Measurements from ENCODE around the gene PON1. TPM values are rescaled to one million over a fixed set of nuclear protein-coding genes. Genes with fewer than 3 reads are reported as not detected.

The PON1 gene
- total RNA-seq, 1 donor from 2014 or later: not detected

DNA sequence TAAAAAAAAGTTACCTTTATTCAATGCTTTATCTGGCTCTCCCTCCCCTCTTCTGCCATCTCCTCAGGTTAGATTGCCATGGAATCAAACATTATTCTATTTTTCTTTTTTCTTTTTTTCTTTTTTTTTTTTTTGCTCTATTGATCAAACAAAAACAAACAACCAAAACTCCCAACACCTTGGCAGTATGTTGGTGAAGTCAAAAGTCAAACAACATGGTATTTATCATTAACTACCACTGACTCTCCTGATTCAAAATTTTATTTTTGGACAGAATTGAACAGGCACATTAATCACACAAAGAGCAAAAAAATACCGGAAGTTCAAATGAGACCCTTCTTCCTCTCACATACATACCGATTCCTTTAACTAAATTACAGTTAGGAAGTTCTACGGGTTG, 6.4 kb downstream of the PON1 start:
- DNase-seq (ENCODE audit: low read depth in 2 of 2): no peak

DNA sequence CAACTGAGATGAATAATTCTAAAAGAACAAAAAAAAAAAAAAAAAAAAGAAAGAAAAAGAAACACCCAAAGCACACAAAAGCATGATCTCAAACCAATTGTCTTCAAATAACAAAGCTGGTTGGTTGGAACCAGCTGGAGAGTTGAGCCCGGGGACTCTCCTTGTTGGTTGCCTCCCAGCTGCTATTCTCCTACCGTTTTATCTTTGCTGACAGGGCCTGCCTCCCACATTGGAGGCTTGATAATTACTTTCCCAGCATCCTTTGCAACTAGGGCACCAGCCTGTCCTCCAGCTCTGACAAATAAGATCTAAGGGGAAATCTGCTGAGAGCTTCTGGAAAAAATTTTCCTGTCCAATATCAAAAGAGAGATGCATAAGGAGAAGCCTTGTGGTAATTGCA, 6.8 kb downstream of the PON1 start:
- no peak for DNase-seq (ENCODE audit: low read depth in 2 of 2)

DNA sequence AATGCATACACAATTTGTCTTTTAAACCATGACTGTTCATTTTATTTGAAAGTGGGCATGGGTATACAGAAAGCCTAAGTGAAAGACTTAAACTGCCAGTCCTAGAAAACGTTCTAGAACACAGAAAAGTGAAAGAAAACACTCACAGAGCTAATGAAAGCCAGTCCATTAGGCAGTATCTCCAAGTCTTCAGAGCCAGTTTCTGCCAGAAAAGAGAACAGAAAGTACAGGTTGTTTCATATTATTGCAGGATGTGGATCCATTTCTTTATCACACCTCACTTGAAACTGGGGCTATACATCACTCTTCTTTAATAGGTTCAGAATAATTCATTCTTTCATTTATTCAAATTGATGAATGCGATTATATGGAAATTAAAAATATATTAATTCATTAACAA, 7.7 kb downstream of the PON1 start:
- no peak for DNase-seq (ENCODE audit: low read depth in 2 of 2)

DNA sequence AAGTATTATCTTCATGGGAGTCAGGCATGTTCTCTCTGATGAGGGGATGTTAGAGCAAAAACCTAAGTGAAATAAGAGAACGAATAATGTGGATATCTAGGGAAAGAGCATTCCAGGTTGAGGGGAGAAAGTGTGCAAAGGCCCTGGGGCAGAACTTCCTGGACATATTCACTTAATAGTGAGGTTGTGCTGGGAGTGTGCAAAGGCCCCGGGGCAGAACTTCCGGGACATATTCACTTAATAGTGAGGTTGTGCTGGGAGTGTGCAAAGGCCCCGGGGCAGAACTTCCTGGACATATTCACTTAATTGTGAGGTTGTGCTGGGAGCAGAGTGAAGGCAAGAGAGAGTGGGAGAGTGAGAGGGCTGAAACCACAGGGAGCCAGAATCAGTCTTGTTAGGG, 11.8 kb downstream of the PON1 start:
- no peak for DNase-seq (ENCODE audit: low read depth in 2 of 2)

DNA sequence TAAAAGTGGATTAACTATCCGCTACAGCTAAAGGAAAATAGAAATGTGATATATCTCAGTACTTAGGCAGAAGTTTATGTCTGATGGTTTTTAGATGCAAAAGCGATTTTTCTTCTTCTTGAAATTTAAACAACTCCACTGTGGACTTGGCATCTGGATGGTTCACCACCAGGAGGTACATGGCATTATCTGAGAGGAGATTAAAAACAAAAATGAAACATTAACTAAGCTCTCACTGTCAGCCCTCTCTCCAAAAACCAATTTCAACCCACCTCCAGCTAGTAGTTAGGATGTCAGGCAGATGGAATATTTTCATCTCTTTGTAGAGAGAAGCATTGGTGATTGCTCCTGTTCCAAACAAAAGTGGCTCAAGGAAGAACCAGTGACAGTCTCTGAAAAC, 12.9 kb downstream of the PON1 start:
- DNase-seq (ENCODE audit: low read depth in 2 of 2): no peak

DNA sequence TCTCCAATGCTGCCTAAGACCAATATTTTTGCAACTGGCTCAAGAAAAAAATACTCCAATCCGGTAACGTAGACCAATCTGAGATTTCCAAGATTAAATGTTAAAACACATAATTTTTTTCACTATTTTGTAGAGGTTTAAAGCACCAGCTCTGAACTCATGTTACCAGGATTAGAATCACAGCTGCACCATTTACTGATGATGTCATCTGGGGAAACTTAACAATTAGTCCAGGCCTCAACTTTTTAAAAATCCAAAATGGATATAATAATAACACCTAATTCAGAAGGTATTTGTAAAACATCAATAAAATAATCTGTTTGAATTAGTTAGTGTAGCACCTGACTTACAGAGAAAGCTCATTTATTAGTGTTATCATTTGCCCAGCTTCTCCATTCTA, 14.4 kb downstream of the PON1 start:
- DNase-seq (ENCODE audit: low read depth in 2 of 2): no peak

DNA sequence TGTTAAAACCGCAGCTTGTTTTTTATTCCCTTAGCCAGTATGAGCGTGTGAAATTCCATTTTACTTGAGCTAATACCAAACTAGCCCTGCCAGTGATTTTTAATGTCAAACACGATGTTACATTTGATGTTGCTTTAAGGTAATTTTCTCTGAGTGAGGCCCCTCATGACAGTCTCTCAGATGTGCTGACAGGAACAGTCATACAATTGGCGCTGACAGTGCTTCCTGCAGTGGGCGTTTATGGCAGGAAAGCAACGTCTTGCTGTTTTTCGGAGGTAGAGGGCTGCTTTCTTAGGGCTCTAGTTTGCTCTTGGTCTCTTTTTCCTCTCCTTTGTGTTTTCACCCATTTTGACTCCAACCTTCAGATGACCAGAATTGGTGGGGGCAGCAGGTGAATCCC, 19.3 kb downstream of the PON1 start:
- no peak for DNase-seq (ENCODE audit: low read depth in 2 of 2)

DNA sequence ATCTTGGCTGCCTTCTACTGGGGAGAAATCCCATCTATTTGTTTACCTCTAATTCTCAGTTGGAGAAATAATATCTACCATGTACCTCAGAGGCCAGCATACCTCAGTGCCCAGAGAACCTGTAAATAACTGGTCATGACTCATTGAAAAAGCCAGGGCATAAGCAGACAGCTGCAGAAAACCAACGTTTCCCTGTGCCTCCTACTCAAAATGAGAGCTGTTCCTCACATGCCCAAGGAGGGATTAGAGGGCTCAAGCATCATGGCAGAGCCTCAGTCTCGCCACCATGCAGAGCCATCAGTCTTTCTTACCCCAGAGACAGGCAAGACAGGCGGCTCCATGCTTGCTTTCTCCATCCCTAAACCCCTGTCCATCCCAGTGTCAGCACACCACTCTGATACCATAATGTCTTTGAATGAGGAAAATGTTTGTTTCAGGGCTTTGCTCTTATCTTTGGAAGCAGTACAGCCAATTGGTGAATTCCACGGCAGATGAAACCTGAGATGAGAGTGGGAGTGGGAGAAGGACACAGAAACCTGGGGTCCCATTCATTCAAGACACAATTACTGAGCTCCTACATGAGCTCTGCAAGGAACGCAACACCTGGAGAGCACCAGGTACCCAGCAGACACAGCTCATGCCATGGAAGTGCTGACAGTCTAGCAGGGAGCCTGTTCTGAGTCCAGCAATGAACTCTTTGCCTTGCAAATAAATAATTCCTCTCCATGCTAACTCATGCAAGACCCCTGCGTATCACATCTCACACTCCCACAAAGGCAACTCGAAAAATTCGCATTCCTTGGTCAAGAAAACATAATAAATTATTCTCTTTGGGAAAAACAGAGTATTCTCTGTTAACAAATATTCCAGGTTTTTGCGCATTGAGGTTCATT, 21.1 kb downstream of the PON1 start:
- no peak for DNase-seq (ENCODE audit: low read depth in 2 of 2)

DNA sequence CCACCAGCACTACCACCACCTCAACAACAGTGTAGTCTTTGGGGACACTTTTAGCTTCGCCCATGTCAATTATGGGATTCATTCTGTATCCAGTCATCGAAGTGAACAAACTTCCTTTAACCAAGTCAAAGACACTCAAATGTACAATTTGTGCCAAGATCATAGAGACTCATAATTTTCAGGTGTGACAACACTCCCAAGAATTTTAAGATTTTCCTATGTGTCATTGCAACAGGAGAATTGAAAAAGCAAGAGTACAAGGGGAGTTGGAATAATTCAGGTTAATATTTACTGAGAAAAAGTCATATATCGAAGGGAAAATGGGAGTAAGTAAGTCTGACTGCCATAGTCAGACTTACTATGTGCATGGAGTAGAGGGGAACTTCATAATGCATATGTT, 26.2 kb downstream of the PON1 start:
- DNase-seq (ENCODE audit: low read depth in 2 of 2): no peak

DNA sequence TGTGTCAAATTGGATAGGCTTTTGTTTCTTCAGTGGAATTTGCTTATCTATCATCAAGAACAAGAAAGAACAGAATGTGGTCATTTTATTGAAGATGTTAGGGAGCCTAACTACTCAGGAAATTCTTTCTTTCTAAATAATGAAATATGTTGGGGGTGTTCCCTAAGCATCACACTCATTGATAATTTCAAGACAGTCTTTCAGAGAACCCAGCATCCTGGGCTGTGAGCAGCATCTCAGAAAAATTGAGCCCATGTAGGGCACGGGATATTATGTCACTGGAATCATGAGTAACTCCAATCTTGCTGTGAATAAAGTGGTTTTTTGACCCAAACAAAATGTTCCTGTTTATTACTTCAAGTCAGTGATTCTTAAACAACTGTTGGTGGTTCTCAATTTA, 27.3 kb downstream of the PON1 start:
- no peak for DNase-seq (ENCODE audit: low read depth in 2 of 2)

DNA sequence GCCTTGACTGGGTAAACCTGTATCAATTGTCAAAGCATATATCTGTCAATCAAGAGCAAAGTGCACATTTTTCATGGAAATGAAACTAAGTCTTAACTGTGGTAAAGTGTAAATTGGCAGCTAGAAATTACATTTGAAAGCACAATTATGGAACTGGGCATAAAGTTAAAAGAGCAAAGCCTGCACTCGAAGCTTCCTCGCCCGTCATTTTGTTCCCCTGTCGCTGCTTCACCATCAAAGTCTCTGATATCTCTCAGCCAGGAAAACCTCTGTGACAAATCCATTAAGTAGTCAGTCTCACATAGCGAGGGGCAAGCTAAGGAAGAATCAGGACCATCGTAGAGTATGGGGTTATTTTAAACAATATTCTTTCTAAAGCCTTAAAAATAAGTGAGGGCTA, 27.9 kb downstream of the PON1 start:
- no peak for DNase-seq (ENCODE audit: low read depth in 2 of 2)

DNA sequence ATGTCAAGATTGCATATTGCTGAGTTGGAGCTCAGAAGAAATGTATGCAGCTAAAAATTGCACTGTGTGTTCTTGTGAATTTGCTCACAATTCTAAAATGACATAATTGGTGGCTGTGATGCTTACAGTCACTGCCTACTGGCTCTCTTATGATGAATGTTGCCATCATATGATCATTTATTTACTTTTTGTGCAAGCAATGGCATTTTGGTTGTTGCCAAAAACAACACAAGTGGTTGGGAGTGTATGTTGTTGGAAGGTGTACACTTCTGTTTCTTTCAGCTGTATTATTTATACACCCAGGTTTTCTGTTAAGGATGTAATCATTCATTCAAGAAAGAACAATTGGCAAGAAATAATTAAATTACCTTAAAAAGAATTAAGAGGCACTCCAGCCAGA, 28.9 kb downstream of the PON1 start:
- no peak for DNase-seq (ENCODE audit: low read depth in 2 of 2)

DNA sequence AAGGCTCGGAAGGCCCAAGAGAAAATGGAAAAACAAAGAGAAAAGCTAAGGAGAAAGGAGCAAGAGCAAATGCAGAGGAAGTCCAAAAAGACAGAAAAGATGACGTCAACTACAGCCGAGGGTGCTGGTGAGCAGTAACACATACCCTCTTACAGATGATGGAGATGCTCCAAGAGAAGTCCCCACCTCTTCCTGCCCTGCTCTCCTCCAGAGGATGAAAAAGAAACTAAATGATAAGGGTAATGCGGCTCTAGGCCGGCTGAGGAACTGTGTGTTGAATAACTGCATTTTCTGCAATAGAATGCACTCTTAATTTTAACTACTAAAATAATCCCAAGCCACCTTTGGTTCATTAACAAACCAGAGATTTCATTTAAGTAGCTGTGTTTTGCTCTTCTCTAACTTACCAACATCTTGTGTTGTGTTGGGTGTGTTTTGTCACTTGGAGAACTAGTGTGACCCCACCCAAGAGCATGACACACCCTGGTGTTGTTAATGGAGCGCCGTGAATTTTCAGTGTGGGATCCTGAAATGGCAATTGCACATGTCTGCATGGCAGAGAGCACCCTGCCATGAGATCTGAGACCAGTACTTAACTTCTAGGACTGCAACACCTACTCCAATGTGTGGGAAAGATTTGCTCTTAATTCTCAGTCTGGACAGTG, 34.0 kb downstream of the PON1 start:
- no peak for DNase-seq (ENCODE audit: low read depth in 2 of 2)

DNA sequence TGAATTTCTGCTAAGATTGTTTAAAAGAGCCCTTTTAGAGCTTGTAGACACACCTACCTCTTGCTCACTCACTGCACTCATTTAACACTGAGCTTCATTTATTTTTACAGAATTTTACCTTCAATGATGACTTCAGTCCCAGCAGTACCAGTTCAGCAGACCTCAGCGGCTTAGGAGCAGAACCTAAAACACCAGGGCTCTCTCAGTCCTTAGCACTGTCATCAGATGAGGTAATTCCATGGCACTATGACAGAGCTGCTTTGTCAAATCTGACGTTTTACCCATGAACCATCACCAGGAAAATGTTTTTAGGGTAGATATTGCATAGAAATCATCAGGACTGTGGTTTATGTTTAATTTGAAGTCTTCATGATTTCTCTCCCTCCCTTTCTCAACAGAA, 38.2 kb downstream of the PON1 start:
- DNase-seq (ENCODE audit: low read depth in 2 of 2): no peak

DNA sequence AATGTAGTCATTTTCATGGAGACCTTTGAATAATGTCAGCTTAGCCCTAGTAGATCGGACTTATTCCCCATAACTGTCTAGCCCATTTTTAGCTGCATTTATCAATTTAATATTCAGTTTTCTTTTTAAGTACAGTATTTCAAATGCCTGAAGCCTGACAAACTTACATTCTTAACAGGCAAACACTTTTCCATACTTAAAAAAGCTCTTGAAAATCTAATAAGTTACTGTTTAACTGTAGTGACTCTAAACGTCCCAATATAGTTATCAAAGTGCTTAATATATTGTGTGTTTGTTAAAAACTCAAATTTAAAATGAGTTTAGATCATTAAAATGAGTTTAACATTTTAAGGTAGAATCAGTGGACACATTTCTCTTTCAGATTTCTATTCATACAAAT, 44.9 kb downstream of the PON1 start:
- DNase-seq (ENCODE audit: low read depth in 2 of 2): no peak

DNA sequence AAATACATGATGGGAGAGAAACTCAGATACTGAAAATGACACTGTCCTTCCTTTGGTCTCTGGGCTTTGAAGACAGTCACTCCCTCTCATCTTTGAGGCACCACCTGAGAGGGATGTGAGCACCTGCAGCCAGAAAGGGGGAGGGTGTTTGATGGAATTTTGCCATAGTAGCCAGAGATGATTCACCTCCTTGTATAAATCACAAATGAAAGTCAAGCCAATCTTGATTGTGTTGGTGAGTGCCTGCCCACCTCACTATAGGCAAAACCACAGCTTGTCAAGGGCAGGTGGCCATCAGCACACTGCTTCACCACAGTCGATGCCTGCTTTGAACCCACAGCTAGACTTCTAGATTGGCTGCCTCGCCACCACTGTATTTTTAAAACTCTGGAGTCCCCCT, 48.2 kb downstream of the PON1 start:
- DNase-seq (ENCODE audit: low read depth in 2 of 2): no peak

DNA sequence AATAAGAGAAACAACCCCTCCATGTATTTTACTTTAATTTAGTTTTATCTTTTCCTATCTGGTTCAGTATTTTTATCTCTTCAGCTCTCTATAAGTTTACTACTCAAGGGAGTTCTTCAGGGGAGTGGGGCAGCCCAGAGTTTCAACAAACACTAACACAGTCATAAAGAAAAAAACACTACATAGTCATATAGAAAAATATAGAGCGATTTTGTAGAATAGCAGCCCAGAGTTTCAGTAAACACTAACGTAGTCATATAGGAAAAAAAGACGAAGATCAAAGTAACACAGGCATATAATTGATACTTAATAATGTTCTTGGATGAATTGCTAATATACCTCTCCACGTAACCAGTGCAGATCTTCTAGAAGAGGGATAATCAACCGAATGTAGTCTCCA, 54.7 kb downstream of the PON1 start:
- DNase-seq (ENCODE audit: low read depth in 2 of 2): no peak

DNA sequence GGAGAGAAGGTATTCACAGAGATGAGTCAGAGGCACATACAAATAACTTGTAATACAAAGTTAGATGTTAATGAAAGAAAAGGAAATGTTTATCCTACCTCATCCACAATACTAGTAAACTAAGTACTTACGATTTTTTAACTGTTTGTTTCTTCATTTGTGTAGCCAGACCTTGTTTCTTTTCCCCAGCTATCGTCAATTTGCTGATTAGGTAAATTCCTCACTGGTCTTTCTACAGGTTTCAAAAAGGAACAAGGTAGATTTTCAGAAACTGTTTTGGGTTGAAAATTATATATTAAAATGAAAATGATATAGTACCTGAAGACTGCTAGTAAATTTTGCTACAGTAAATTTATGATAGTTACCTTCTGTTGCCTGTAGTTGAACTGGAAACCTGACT, 56.6 kb downstream of the PON1 start:
- DNase-seq (ENCODE audit: low read depth in 2 of 2): no peak

DNA sequence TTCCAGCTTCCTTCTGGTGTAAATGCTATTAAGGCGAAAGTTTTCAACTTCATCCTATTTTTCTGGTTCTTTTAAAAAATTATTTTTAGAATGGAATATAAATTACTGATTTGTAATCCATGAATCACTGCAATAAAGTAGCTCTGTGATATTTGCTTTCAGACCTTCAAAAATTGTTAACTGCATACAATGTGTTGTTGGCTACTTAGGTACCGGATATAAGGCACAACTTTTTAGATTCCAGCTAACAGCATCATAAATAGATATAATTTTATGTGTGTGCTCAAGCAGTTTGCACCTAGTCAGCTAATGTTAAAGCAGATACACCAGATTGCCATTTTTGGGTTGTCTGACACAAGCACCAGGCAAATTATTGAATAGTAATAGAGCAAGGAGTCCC, 58.7 kb downstream of the PON1 start:
- no peak for DNase-seq (ENCODE audit: low read depth in 2 of 2)

DNA sequence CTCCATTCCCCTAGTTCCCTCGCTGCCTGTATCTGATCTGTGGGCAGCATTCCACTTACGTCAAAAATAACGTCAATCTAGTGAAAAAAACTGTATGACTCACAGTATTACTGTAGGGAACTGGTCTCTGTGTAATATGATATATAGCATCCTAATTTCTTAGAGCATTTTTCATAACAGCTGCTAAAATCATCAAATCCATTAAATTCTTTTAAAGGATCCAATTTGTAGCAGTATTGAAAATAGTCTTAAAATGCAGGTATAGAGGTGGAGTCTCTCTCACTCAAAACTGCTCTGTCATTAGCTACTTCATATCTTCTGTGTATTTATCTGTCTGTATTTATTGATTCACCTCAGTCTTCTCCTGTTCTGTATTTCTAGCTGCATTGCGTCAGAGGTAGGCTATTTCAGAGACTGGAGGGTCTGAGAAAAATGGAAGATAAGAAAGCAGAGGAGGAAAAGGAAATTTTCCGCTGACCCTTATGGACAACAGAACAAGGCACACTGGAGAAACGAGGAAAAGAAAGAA, 59.9 kb downstream of the PON1 start:
- DNase-seq (ENCODE audit: low read depth in 2 of 2): no peak

DNA sequence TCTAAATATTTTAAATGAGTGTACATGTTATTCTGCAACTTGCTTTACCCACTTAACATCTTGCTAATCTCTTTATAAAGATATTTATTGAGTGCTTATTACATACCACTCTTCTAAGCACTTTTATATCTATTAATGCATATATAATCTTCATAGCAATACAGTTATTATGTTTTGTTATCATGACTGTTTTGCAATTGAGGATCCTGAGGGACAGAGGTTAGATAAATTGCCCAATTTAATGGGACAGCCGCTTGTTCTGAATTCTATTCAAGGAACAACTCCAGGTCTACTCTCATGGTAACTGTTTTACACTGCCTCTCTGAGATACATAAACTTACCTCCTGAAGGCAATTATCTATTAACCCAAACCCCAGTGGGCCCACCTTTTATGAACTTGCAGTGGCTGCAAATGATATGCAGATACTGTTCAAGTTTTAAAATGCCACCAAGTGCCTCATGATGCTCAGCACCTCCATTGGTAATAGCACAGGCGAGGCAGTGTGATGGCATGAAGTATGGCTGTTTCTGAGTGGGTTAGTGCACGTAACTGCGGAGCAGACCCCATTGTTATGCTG, 60.5 kb downstream of the PON1 start:
- no peak for DNase-seq (ENCODE audit: low read depth in 2 of 2)

DNA sequence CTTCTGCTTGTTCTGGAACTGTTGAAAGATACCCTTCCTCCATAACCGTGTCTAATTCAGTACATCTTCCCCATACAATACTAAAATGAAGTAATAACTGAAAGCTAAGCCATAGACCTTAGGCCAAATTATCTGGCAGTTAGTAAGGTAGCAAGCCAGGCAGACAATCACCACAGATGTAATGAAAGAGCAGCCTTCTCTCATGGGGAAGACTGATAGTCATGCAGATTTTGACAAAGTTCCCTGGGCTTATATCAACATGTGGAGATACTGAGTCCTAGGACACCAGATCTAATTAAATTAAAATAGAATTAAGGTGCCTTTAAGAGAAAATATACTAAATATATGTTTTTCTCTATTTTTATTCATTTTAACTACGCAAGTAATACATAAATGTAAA, 61.5 kb downstream of the PON1 start:
- no peak for DNase-seq (ENCODE audit: low read depth in 2 of 2)

Measured in dermis microvascular lymphatic vessel endothelial cell (primary cell).